Measurements from ENCODE around the gene NET1.

The NET1 gene

DNA sequence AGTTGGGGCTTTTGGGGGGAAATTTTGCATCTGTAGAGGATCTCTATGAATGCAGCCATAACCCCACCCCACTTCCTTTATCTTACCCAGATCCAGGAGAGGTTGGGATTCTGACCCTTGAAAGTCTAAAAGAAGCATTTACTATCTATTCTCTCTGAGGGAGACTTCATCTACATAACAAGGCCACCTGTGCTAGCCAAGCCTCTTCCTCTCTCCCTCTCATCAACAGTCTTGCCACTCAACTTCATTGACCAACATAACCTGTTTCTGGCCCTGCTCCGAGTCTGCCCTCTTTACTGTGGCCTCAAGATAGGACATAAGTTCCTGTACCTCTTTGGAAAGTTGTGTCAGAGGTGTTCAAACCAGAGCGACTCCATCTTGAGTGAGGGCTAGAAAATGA lies 27.1 kb upstream of the NET1 start:
- DNase-seq (no peak), ATAC-seq (ENCODE audit: insufficient read depth, low read depth) (no peak)
- H3K4me1 ChIP-seq (ENCODE audit: insufficient read depth, low read length): peaks cover 3% of the 10 kb centered on the region; the same call in 1 of the 2 replicates
- TF ChIP-seq CTCF (IDR thresholded peaks at IDR 0.05; ENCODE audit: borderline replicate concordance, extremely low read depth, low read length, poor library complexity, severe bottlenecking): no peak
- no peak for TF ChIP-seq EZH2 (IDR thresholded peaks at IDR 0.05; ENCODE audit: borderline replicate concordance, low read depth, low read length, severe bottlenecking)
- H3K36me3 ChIP-seq (ENCODE audit: insufficient read depth, low read length): no peaks in the 10 kb centered on the region
- H3K9me3 ChIP-seq (ENCODE audit: insufficient read depth, low read length, severe bottlenecking): peaks cover 7% of the 10 kb centered on the region
- no peak overlapping the region for H3K4me2 ChIP-seq (ENCODE audit: insufficient read depth, low read length)
- H3K79me2 ChIP-seq (ENCODE audit: insufficient read depth, low read length): no peaks in the 10 kb centered on the region
- H3K9ac ChIP-seq (ENCODE audit: low read depth, low read length): no peak overlapping the region
- H4K20me1 ChIP-seq (ENCODE audit: insufficient read depth, low read length): no peaks in the 10 kb centered on the region
- H3K27ac ChIP-seq (ENCODE audit: low read length): no peak overlapping the region
- no peak overlapping the region for H3K4me3 ChIP-seq (ENCODE audit: low read depth in 1 of 2, low read length in 2 of 2)
- no peaks in the 10 kb centered on the region for H3K27me3 ChIP-seq (ENCODE audit: insufficient read depth, low read length, poor library complexity)
- H2AFZ ChIP-seq (ENCODE audit: low read depth, low read length): no peak overlapping the region

- H3K4me2 ChIP-seq (ENCODE audit: insufficient read depth, low read length): no peak overlapping the region
- H3K27me3 ChIP-seq (ENCODE audit: insufficient read depth, low read length, poor library complexity): no peaks in the 10 kb centered on the region
- H3K4me1 ChIP-seq (ENCODE audit: insufficient read depth, low read length): peaks cover 3% of the 10 kb centered on the region; the same call in 1 of the 2 replicates
- no peak for ATAC-seq (ENCODE audit: insufficient read depth, low read depth)
- peaks cover 25% of the 10 kb centered on the region for H3K9me3 ChIP-seq (ENCODE audit: insufficient read depth, low read length, severe bottlenecking)
- H3K79me2 ChIP-seq (ENCODE audit: insufficient read depth, low read length): no peaks in the 10 kb centered on the region
- H2AFZ ChIP-seq (ENCODE audit: low read depth, low read length): no peak overlapping the region
- H3K4me3 ChIP-seq (ENCODE audit: low read depth in 1 of 2, low read length in 2 of 2): no peak overlapping the region
- H4K20me1 ChIP-seq (ENCODE audit: insufficient read depth, low read length): no peaks in the 10 kb centered on the region
- H3K36me3 ChIP-seq (ENCODE audit: insufficient read depth, low read length): no peaks in the 10 kb centered on the region
- H3K27ac ChIP-seq (ENCODE audit: low read length): no peak overlapping the region
- DNase-seq: no peak
- no peak overlapping the region for H3K9ac ChIP-seq (ENCODE audit: low read depth, low read length)
- TF ChIP-seq EZH2 (IDR thresholded peaks at IDR 0.05; ENCODE audit: borderline replicate concordance, low read depth, low read length, severe bottlenecking) (no peak), CTCF (IDR thresholded peaks at IDR 0.05; ENCODE audit: borderline replicate concordance, extremely low read depth, low read length, poor library complexity, severe bottlenecking) (no peak)
These were observed 25.2 kb upstream of the NET1 start for GRCh38 chr10:5387169-5387568.

- TF ChIP-seq CTCF (IDR thresholded peaks at IDR 0.05; ENCODE audit: borderline replicate concordance, extremely low read depth, low read length, poor library complexity, severe bottlenecking) (no peak), EZH2 (IDR thresholded peaks at IDR 0.05; ENCODE audit: borderline replicate concordance, low read depth, low read length, severe bottlenecking) (no peak)
- H3K4me3 ChIP-seq (ENCODE audit: low read depth in 1 of 2, low read length in 2 of 2): no peak overlapping the region
- no peak overlapping the region for H2AFZ ChIP-seq (ENCODE audit: low read depth, low read length)
- no peak overlapping the region for H3K9ac ChIP-seq (ENCODE audit: low read depth, low read length)
- no peaks in the 10 kb centered on the region for H3K27me3 ChIP-seq (ENCODE audit: insufficient read depth, low read length, poor library complexity)
- ATAC-seq (ENCODE audit: insufficient read depth, low read depth) (no peak), DNase-seq (no peak)
- no peak overlapping the region for H3K27ac ChIP-seq (ENCODE audit: low read length)
- peaks cover 25% of the 10 kb centered on the region for H3K9me3 ChIP-seq (ENCODE audit: insufficient read depth, low read length, severe bottlenecking)
- no peaks in the 10 kb centered on the region for H4K20me1 ChIP-seq (ENCODE audit: insufficient read depth, low read length)
- no peaks in the 10 kb centered on the region for H3K79me2 ChIP-seq (ENCODE audit: insufficient read depth, low read length)
- no peaks in the 10 kb centered on the region for H3K36me3 ChIP-seq (ENCODE audit: insufficient read depth, low read length)
- no peak overlapping the region for H3K4me2 ChIP-seq (ENCODE audit: insufficient read depth, low read length)
- no peaks in the 10 kb centered on the region for H3K4me1 ChIP-seq (ENCODE audit: insufficient read depth, low read length)
These were observed 21.7 kb upstream of the NET1 start for GRCh38 chr10:5390607-5391205.
